Loucy (cell line): ENCODE data around the gene RBM20.

Source experiments
- EZH2phosphoT487 ChIP-seq: fragments of 200-600 bp; IDR thresholded peaks from 2 replicates; pipeline ENCODE4 v1.6.1; 2018; ENCODE audit warnings: antibody characterized with exemption, mild to moderate bottlenecking, moderate library complexity, borderline replicate concordance
- TF ChIP-seq, protein P1 (sequence below): fragments of 200-600 bp; sonication (generic); conservative IDR thresholded peaks from 2 replicates; pipeline ENCODE4 v1.5.1; 2014; ENCODE audit warnings: mild to moderate bottlenecking, antibody characterized with exemption, low read length

- TF ChIP-seq, protein P1, sequence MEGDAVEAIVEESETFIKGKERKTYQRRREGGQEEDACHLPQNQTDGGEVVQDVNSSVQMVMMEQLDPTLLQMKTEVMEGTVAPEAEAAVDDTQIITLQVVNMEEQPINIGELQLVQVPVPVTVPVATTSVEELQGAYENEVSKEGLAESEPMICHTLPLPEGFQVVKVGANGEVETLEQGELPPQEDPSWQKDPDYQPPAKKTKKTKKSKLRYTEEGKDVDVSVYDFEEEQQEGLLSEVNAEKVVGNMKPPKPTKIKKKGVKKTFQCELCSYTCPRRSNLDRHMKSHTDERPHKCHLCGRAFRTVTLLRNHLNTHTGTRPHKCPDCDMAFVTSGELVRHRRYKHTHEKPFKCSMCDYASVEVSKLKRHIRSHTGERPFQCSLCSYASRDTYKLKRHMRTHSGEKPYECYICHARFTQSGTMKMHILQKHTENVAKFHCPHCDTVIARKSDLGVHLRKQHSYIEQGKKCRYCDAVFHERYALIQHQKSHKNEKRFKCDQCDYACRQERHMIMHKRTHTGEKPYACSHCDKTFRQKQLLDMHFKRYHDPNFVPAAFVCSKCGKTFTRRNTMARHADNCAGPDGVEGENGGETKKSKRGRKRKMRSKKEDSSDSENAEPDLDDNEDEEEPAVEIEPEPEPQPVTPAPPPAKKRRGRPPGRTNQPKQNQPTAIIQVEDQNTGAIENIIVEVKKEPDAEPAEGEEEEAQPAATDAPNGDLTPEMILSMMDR = peak; percentile 95
- TF ChIP-seq EZH2phosphoT487 = no peak
Observed at GRCh38 chr10:110610308-110610774, 33.8 kb upstream of the RBM20 start.
